H4 (cell line): ENCODE results near the gene KCNA3. TPM values are rescaled to one million over a fixed set of nuclear protein-coding genes. Genes with fewer than 3 reads are reported as not detected.
A peak's percentile ranks its signal among the peaks of the same experiment; 100 is the strongest.
"Not testable (repeated sequence)": the region's sequence is repeated elsewhere in the genome, so short reads cannot be mapped to it uniquely, and the experiment has no call there.

Source experiments
- DNase-seq: peaks from one replicate; pipeline ENCODE4 v3.0.0-alpha.2; 2015; ENCODE audit warnings: low spot score
- total RNA-seq: library from RNA; depleted of rRNA; stranded (reverse); fragments of >200 nt; shearing (Covaris generic); gene quantifications from 2 replicates; pipeline ENCODE4 v1.2.3, GENCODE V29; 2014

The KCNA3 gene
- total RNA-seq, 1 experiment from 2014 or later: not detected

GRCh38 chr1:110680036-110680735 is 5.4 kb upstream of the KCNA3 start:
- no peak for DNase-seq

- peak; percentile 44 for DNase-seq
Measured at GRCh38 chr1:110677526-110677925, 2.8 kb upstream of the KCNA3 start.

- no peak for DNase-seq
Measured at GRCh38 chr1:110676970-110677369, 2.2 kb upstream of the KCNA3 start.

- no peak for DNase-seq
Measured at GRCh38 chr1:110675060-110675791, 486 bp upstream of the KCNA3 start.

GRCh38 chr1:110673805-110674336 is 869 bp downstream of the KCNA3 start:
- DNase-seq: no peak

- DNase-seq: no peak
Measured at GRCh38 chr1:110673197-110673701, 1.5 kb downstream of the KCNA3 start.

GRCh38 chr1:110672753-110673108 is 2.0 kb downstream of the KCNA3 start:
- DNase-seq: no peak

- no peak for DNase-seq
Measured at GRCh38 chr1:110672001-110672752, 2.6 kb downstream of the KCNA3 start.

- DNase-seq: no peak
Measured at GRCh38 chr1:110671361-110671760, 3.4 kb downstream of the KCNA3 start.

- DNase-seq: no peak
Measured at GRCh38 chr1:110668549-110668948, 6.2 kb downstream of the KCNA3 start.

- no peak for DNase-seq
Measured at GRCh38 chr1:110667776-110668175, 7.0 kb downstream of the KCNA3 start.

- no peak for DNase-seq
Measured at GRCh38 chr1:110663241-110663640, 11.5 kb downstream of the KCNA3 start.

- not testable (repeated sequence) for DNase-seq
Measured at GRCh38 chr1:110659559-110659958, 15.2 kb downstream of the KCNA3 start.

- DNase-seq: no peak
Measured at GRCh38 chr1:110657351-110657750, 17.4 kb downstream of the KCNA3 start.

GRCh38 chr1:110650609-110651008 is 24.1 kb downstream of the KCNA3 start:
- no peak for DNase-seq

- no peak for DNase-seq
Measured at GRCh38 chr1:110648417-110648816, 26.3 kb downstream of the KCNA3 start.

- DNase-seq: peak; percentile 94
Measured at GRCh38 chr1:110647254-110647891, 27.4 kb downstream of the KCNA3 start.

GRCh38 chr1:110645821-110646735 is 28.7 kb downstream of the KCNA3 start:
- peak; percentile 77 for DNase-seq

GRCh38 chr1:110645211-110645610 is 29.5 kb downstream of the KCNA3 start:
- no peak for DNase-seq

- DNase-seq: no peak
Measured at GRCh38 chr1:110643879-110644472, 30.8 kb downstream of the KCNA3 start.
